Measurements from ENCODE around the gene CYB5D1. TPM values are rescaled to one million over a fixed set of nuclear protein-coding genes. Genes with fewer than 3 reads are reported as not detected.

Gene CYB5D1
- total and polyA plus RNA-seq, 8 donors = 4.9 to 10.5 (median 8.3) TPM

GRCh38 chr17:7842380-7843256, 15.2 kb upstream of the CYB5D1 start:
- peak; percentile 11 to 29 (median 22) for ATAC-seq
- no peak for FAIRE-seq
- intact Hi-C loops (cut with DNase I) = no loop called here
- no peaks in the 10 kb centered on the region for H3K27me3 ChIP-seq
- peaks cover 13 to 26% (median 17%) of the 10 kb centered on the region in 3 donors for H3K4me1 ChIP-seq
- no peaks in the 10 kb centered on the region for H3K9me3 ChIP-seq
- peak overlapping the region; percentile 90 to 99 (median 96) for H3K27ac ChIP-seq
- H3K4me3 ChIP-seq = peak overlapping the region; percentile 56 to 71 (median 61)
- peak; percentile 76 to 91 (median 82) for DNase-seq
- 0% methylated on average over 47 of the region's 47 CpGs for WGBS, 2 donors
- no peak for TF ChIP-seq CTCF (IDR thresholded peaks at IDR 0.05)
- H3K36me3 ChIP-seq = peaks cover 0 to 7% (median 6%) of the 10 kb centered on the region in 3 donors

GRCh38 chr17:7843257-7843535, 14.6 kb upstream of the CYB5D1 start:
- Histone ChIP-seq H3K27ac (peak overlapping the region; percentile 90 to 99 (median 96)), H3K4me3 (peak overlapping the region; percentile 56 to 71 (median 61)), H3K4me1 (peaks cover 13 to 23% (median 17%) of the 10 kb centered on the region in 3 donors), H3K36me3 (peaks cover 0 to 7% (median 6%) of the 10 kb centered on the region in 3 donors), H3K9me3 (no peaks in the 10 kb centered on the region), H3K27me3 (no peaks in the 10 kb centered on the region)
- ATAC-seq (no peak), DNase-seq (peak in 2 of 6 donors; percentile 67 to 80), FAIRE-seq (no peak)
- no peak for TF ChIP-seq CTCF (IDR thresholded peaks at IDR 0.05)
- 0 to 1% methylated on average over 17 of the region's 17 CpGs for WGBS, 2 donors
- intact Hi-C loops (cut with DNase I) = no loop called here

GRCh38 chr17:7843536-7844291, 14.1 kb upstream of the CYB5D1 start:
- H3K4me1 ChIP-seq = peaks cover 13 to 22% (median 17%) of the 10 kb centered on the region in 3 donors
- FAIRE-seq (no peak), ATAC-seq (peak; percentile 42 to 59 (median 55)), DNase-seq (peak; percentile 84 to 93 (median 89))
- H3K4me3 ChIP-seq = peak overlapping the region; percentile 56 to 71 (median 61)
- intact Hi-C loops (cut with DNase I) = no loop called here
- 0 to 1% methylated on average over 45 to 61 of the region's 61 CpGs for WGBS, 2 donors
- TF ChIP-seq CTCF (IDR thresholded peaks at IDR 0.05) = no peak
- peaks cover 0 to 9% (median 6%) of the 10 kb centered on the region in 3 donors for H3K36me3 ChIP-seq
- peak overlapping the region; percentile 90 to 99 (median 96) for H3K27ac ChIP-seq
- no peaks in the 10 kb centered on the region for H3K27me3 ChIP-seq
- H3K9me3 ChIP-seq = no peaks in the 10 kb centered on the region

GRCh38 chr17:7844292-7845154, 13.3 kb upstream of the CYB5D1 start:
- Histone ChIP-seq H3K9me3 (no peaks in the 10 kb centered on the region), H3K36me3 (peaks cover 0 to 17% (median 6%) of the 10 kb centered on the region in 3 donors), H3K27ac (peak overlapping the region; percentile 90 to 99 (median 96)), H3K4me1 (peaks cover 13 to 18% (median 17%) of the 10 kb centered on the region in 3 donors), H3K4me3 (peak overlapping the region; percentile 56 to 71 (median 61)), H3K27me3 (no peaks in the 10 kb centered on the region)
- DNase-seq (peak; percentile 89 to 95 (median 90)), ATAC-seq (peak; percentile 49 to 72 (median 67)), FAIRE-seq (no peak)
- intact Hi-C loops (cut with DNase I) = no loop called here
- TF ChIP-seq CTCF (IDR thresholded peaks at IDR 0.05) = no peak
- WGBS, 2 donors = 0% methylated on average over 68 to 71 of the region's 71 CpGs

Data from pancreas (tissue), 10 donors.